ENCODE measurements around the gene SLC30A1.
A peak's percentile ranks its signal among the peaks of the same experiment; 100 is the strongest.
"Not testable (repeated sequence)": the region's sequence is repeated elsewhere in the genome, so short reads cannot be mapped to it uniquely, and the experiment has no call there.

The SLC30A1 gene

GRCh38 chr1:211578640-211579439 lies at the start of gene SLC30A1:
SLC30A1 (minus strand) TSS chr1:211579161; CDS start chr1:211578612, 549 bp downstream.
- no peaks in the 10 kb centered on the region for H3K9me3 Mint-ChIP-seq
- peak within 1 kb of the TSS; percentile 92 for H3K4me3 Mint-ChIP-seq
- peaks cover 33% of the 10 kb centered on the region for H3K4me1 Mint-ChIP-seq
- peaks cover 2% of the 10 kb centered on the region for H3K36me3 Mint-ChIP-seq
- ATAC-seq, result peak; percentile 96
- peak within 1 kb of the TSS; percentile 86 for H3K27ac Mint-ChIP-seq
- H3K27me3 Mint-ChIP-seq, result no peaks in the 10 kb centered on the region

GRCh38 chr1:211628417-211628816 lies 49.5 kb upstream of the SLC30A1 start:
- no peaks in the 10 kb centered on the region for H3K36me3 Mint-ChIP-seq
- no peak overlapping the region for H3K4me3 Mint-ChIP-seq
- no peak overlapping the region for H3K27ac Mint-ChIP-seq

GRCh38 chr1:211627259-211627658 lies 48.3 kb upstream of the SLC30A1 start:
- ATAC-seq, result no peak
- Mint-ChIP-seq H3K27ac (no peak overlapping the region), H3K4me1 (peaks cover 2% of the 10 kb centered on the region), H3K27me3 (peaks cover 26% of the 10 kb centered on the region), H3K36me3 (no peaks in the 10 kb centered on the region), H3K4me3 (no peak overlapping the region), H3K9me3 (no peaks in the 10 kb centered on the region)

More at GRCh38 chr1:211628417-211628816, 49.5 kb upstream of the SLC30A1 start:
- ATAC-seq, result no peak
- H3K27me3 Mint-ChIP-seq, result peaks cover 18% of the 10 kb centered on the region
- H3K9me3 Mint-ChIP-seq, result no peaks in the 10 kb centered on the region
- H3K4me1 Mint-ChIP-seq, result peaks cover 9% of the 10 kb centered on the region

GRCh38 chr1:211625866-211626265 lies 46.9 kb upstream of the SLC30A1 start:
- H3K4me3 Mint-ChIP-seq, H3K36me3 Mint-ChIP-seq, H3K4me1 Mint-ChIP-seq, H3K9me3 Mint-ChIP-seq, H3K27ac Mint-ChIP-seq, ATAC-seq: not testable (repeated sequence)
- peaks cover 16% of the 10 kb centered on the region for H3K27me3 Mint-ChIP-seq

GRCh38 chr1:211625040-211625439 lies 46.1 kb upstream of the SLC30A1 start:
- Mint-ChIP-seq H3K4me3 (no peak overlapping the region), H3K36me3 (no peaks in the 10 kb centered on the region), H3K9me3 (no peaks in the 10 kb centered on the region), H3K4me1 (no peaks in the 10 kb centered on the region), H3K27ac (no peak overlapping the region), H3K27me3 (peaks cover 16% of the 10 kb centered on the region)
- peak; percentile 54 for ATAC-seq

- Mint-ChIP-seq H3K27ac (no peak overlapping the region), H3K27me3 (peaks cover 16% of the 10 kb centered on the region), H3K4me3 (no peak overlapping the region), H3K36me3 (no peaks in the 10 kb centered on the region), H3K4me1 (no peaks in the 10 kb centered on the region), H3K9me3 (no peaks in the 10 kb centered on the region)
- no peak for ATAC-seq
Measured at GRCh38 chr1:211623515-211623914, 44.6 kb upstream of the SLC30A1 start.

- H3K9me3 Mint-ChIP-seq, result no peaks in the 10 kb centered on the region
- H3K36me3 Mint-ChIP-seq, result no peaks in the 10 kb centered on the region
- no peaks in the 10 kb centered on the region for H3K4me1 Mint-ChIP-seq
- ATAC-seq, result no peak
- H3K27ac Mint-ChIP-seq, result no peak overlapping the region
- H3K4me3 Mint-ChIP-seq, result no peak overlapping the region
- H3K27me3 Mint-ChIP-seq, result peaks cover 16% of the 10 kb centered on the region
Measured at GRCh38 chr1:211621447-211622198, 42.7 kb upstream of the SLC30A1 start.

- no peak overlapping the region for H3K27ac Mint-ChIP-seq
- no peaks in the 10 kb centered on the region for H3K9me3 Mint-ChIP-seq
- peaks cover 16% of the 10 kb centered on the region for H3K27me3 Mint-ChIP-seq
- no peak for ATAC-seq
- no peaks in the 10 kb centered on the region for H3K36me3 Mint-ChIP-seq
- H3K4me3 Mint-ChIP-seq, result no peak overlapping the region
- no peaks in the 10 kb centered on the region for H3K4me1 Mint-ChIP-seq
Measured at GRCh38 chr1:211620097-211620496, 41.1 kb upstream of the SLC30A1 start.

- Mint-ChIP-seq H3K4me1 (no peaks in the 10 kb centered on the region), H3K4me3 (no peak overlapping the region), H3K27ac (no peak overlapping the region), H3K27me3 (peaks cover 16% of the 10 kb centered on the region), H3K9me3 (no peaks in the 10 kb centered on the region), H3K36me3 (no peaks in the 10 kb centered on the region)
- no peak for ATAC-seq
Measured at GRCh38 chr1:211619033-211619996, 40.4 kb upstream of the SLC30A1 start.

GRCh38 chr1:211616965-211617297 lies 38.0 kb upstream of the SLC30A1 start:
- Mint-ChIP-seq H3K27me3 (no peaks in the 10 kb centered on the region), H3K9me3 (no peaks in the 10 kb centered on the region), H3K4me1 (no peaks in the 10 kb centered on the region), H3K36me3 (no peaks in the 10 kb centered on the region), H3K4me3 (no peak overlapping the region), H3K27ac (no peak overlapping the region)
- no peak for ATAC-seq

- Mint-ChIP-seq H3K27me3 (no peaks in the 10 kb centered on the region), H3K4me1 (no peaks in the 10 kb centered on the region), H3K4me3 (no peak overlapping the region), H3K9me3 (no peaks in the 10 kb centered on the region), H3K27ac (no peak overlapping the region), H3K36me3 (no peaks in the 10 kb centered on the region)
- no peak for ATAC-seq
Measured at GRCh38 chr1:211616231-211616964, 37.4 kb upstream of the SLC30A1 start.

GRCh38 chr1:211614615-211615014 lies 35.7 kb upstream of the SLC30A1 start:
- Mint-ChIP-seq H3K36me3 (no peaks in the 10 kb centered on the region), H3K27ac (no peak overlapping the region), H3K4me1 (no peaks in the 10 kb centered on the region), H3K4me3 (no peak overlapping the region), H3K9me3 (no peaks in the 10 kb centered on the region), H3K27me3 (no peaks in the 10 kb centered on the region)
- no peak for ATAC-seq

GRCh38 chr1:211613951-211614350 lies 35.0 kb upstream of the SLC30A1 start:
- no peak for ATAC-seq
- Mint-ChIP-seq H3K9me3 (no peaks in the 10 kb centered on the region), H3K4me3 (no peak overlapping the region), H3K27ac (no peak overlapping the region), H3K27me3 (no peaks in the 10 kb centered on the region), H3K36me3 (no peaks in the 10 kb centered on the region), H3K4me1 (no peaks in the 10 kb centered on the region)

GRCh38 chr1:211613108-211613947 lies 34.4 kb upstream of the SLC30A1 start:
- no peak for ATAC-seq
- H3K4me3 Mint-ChIP-seq, result no peak overlapping the region
- no peaks in the 10 kb centered on the region for H3K4me1 Mint-ChIP-seq
- no peak overlapping the region for H3K27ac Mint-ChIP-seq
- no peaks in the 10 kb centered on the region for H3K36me3 Mint-ChIP-seq
- no peaks in the 10 kb centered on the region for H3K27me3 Mint-ChIP-seq
- no peaks in the 10 kb centered on the region for H3K9me3 Mint-ChIP-seq

Data from stimulated activated memory B cell treated with anti-CD40 and anti-IgM and Interleukin-4, amounts not matched to agents 10 μg/mL and 1 μg/mL and 100 μg/mL, for 72 hours (primary cell).